ENCODE measurements around the gene CLPX. TPM values are rescaled to one million over a fixed set of nuclear protein-coding genes. Genes with fewer than 3 reads are reported as not detected.
A peak's percentile ranks its signal among the peaks of the same experiment; 100 is the strongest.

CLPX gene
- total RNA-seq, 2 donors from 2014 or later: 60.5 to 62.7 TPM

- no peaks in the 10 kb centered on the region for H3K27me3 Mint-ChIP-seq (ENCODE audit: insufficient read depth)
- H3K27me3 ChIP-seq (ENCODE audit: control insufficient read depth, insufficient read depth, low read length, poor library complexity, severe bottlenecking): no peaks in the 10 kb centered on the region
- H3K9ac ChIP-seq (ENCODE audit: extremely low read depth, low read length, poor library complexity, severe bottlenecking): no peak overlapping the region
- peak; percentile 50 for DNase-seq
- H3K4me1 ChIP-seq (ENCODE audit: control insufficient read depth, insufficient read depth, low read length): no peaks in the 10 kb centered on the region
- H3K9me3 ChIP-seq (ENCODE audit: control insufficient read depth, low read length): no peaks in the 10 kb centered on the region
- peaks cover 7% of the 10 kb centered on the region for H3K4me1 Mint-ChIP-seq
- 89 to 95% methylated on average over 3 of the region's 3 CpGs for WGBS, 2 experiments (ENCODE audit: insufficient coverage in 1 of 2, insufficient read length in 1 of 2)
- no peaks in the 10 kb centered on the region for H3K9me3 Mint-ChIP-seq
- peaks cover 37% of the 10 kb centered on the region for H3K36me3 ChIP-seq (ENCODE audit: control insufficient read depth, insufficient read depth, low read length)
- H3K4me3 ChIP-seq (ENCODE audit: low read length): no peak overlapping the region
- peak overlapping the region; percentile 45 for H3K27ac Mint-ChIP-seq
- TF ChIP-seq, protein P1, sequence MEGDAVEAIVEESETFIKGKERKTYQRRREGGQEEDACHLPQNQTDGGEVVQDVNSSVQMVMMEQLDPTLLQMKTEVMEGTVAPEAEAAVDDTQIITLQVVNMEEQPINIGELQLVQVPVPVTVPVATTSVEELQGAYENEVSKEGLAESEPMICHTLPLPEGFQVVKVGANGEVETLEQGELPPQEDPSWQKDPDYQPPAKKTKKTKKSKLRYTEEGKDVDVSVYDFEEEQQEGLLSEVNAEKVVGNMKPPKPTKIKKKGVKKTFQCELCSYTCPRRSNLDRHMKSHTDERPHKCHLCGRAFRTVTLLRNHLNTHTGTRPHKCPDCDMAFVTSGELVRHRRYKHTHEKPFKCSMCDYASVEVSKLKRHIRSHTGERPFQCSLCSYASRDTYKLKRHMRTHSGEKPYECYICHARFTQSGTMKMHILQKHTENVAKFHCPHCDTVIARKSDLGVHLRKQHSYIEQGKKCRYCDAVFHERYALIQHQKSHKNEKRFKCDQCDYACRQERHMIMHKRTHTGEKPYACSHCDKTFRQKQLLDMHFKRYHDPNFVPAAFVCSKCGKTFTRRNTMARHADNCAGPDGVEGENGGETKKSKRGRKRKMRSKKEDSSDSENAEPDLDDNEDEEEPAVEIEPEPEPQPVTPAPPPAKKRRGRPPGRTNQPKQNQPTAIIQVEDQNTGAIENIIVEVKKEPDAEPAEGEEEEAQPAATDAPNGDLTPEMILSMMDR (conservative IDR thresholded peaks at IDR 0.05): no peak
- H3K27ac ChIP-seq (ENCODE audit: low read depth, low read length): no peak overlapping the region
- no peak overlapping the region for H3K4me3 Mint-ChIP-seq
- H3K36me3 Mint-ChIP-seq (ENCODE audit: low read depth): peaks cover 28% of the 10 kb centered on the region
Measured at GRCh38 chr15:65110676-65111292, 74.4 kb downstream of the CLPX start.

GRCh38 chr15:65106011-65106590 is 79.0 kb downstream of the CLPX start:
- no peak for DNase-seq
- TF ChIP-seq, protein P1 (conservative IDR thresholded peaks at IDR 0.05): no peak
- no peaks in the 10 kb centered on the region for H3K9me3 Mint-ChIP-seq
- no peaks in the 10 kb centered on the region for H3K9me3 ChIP-seq (ENCODE audit: control insufficient read depth, low read length)
- H3K27me3 Mint-ChIP-seq (ENCODE audit: insufficient read depth): peaks cover 3% of the 10 kb centered on the region
- H3K9ac ChIP-seq (ENCODE audit: extremely low read depth, low read length, poor library complexity, severe bottlenecking): no peak overlapping the region
- H3K4me3 ChIP-seq (ENCODE audit: low read length): no peak overlapping the region
- no peaks in the 10 kb centered on the region for H3K4me1 ChIP-seq (ENCODE audit: control insufficient read depth, insufficient read depth, low read length)
- peaks cover 9% of the 10 kb centered on the region for H3K4me1 Mint-ChIP-seq
- peaks cover 16% of the 10 kb centered on the region for H3K36me3 ChIP-seq (ENCODE audit: control insufficient read depth, insufficient read depth, low read length)
- no peak overlapping the region for H3K4me3 Mint-ChIP-seq
- H3K36me3 Mint-ChIP-seq (ENCODE audit: low read depth): peaks cover 20% of the 10 kb centered on the region
- WGBS, 2 experiments (ENCODE audit: insufficient coverage in 1 of 2, insufficient read length in 1 of 2): 92 to 100% methylated on average over 2 to 6 of the region's 6 CpGs
- no peaks in the 10 kb centered on the region for H3K27me3 ChIP-seq (ENCODE audit: control insufficient read depth, insufficient read depth, low read length, poor library complexity, severe bottlenecking)
- no peak overlapping the region for H3K27ac Mint-ChIP-seq
- no peak overlapping the region for H3K27ac ChIP-seq (ENCODE audit: low read depth, low read length)

DNA sequence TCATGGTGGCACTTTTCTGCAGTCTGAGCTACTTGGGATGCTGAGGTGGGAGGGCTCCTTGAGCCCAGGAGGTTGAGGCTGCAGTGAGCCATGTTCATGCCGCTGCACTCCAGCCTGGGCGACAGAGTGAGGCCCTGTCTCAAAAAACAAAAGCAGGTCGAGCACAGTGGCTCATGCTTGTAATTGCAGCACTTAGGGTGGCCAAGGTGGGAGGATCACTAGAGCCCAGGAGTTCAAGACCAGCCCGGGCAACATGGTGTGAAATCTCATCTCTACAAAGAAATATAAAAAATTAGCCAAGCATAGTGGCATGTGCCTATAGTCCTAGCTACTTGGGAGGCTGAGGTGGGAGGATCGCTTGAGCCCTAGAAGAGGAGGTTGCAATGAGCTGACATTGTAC is 80.1 kb downstream of the CLPX start:
- TF ChIP-seq, protein P1 (conservative IDR thresholded peaks at IDR 0.05): no peak
- DNase-seq: peak; percentile 36
- peaks cover 18% of the 10 kb centered on the region for H3K36me3 Mint-ChIP-seq (ENCODE audit: low read depth)
- H3K9me3 Mint-ChIP-seq: no peaks in the 10 kb centered on the region
- 88 to 96% methylated on average over 5 of the region's 5 CpGs for WGBS, 2 experiments (ENCODE audit: insufficient coverage in 1 of 2, insufficient read length in 1 of 2)
- peaks cover 3% of the 10 kb centered on the region for H3K27me3 Mint-ChIP-seq (ENCODE audit: insufficient read depth)
- peaks cover 22% of the 10 kb centered on the region for H3K36me3 ChIP-seq (ENCODE audit: control insufficient read depth, insufficient read depth, low read length)
- H3K27me3 ChIP-seq (ENCODE audit: control insufficient read depth, insufficient read depth, low read length, poor library complexity, severe bottlenecking): no peaks in the 10 kb centered on the region
- H3K4me1 ChIP-seq (ENCODE audit: control insufficient read depth, insufficient read depth, low read length): no peaks in the 10 kb centered on the region
- no peaks in the 10 kb centered on the region for H3K9me3 ChIP-seq (ENCODE audit: control insufficient read depth, low read length)
- peaks cover 4% of the 10 kb centered on the region for H3K4me1 Mint-ChIP-seq
- no peak overlapping the region for H3K4me3 Mint-ChIP-seq
- H3K9ac ChIP-seq (ENCODE audit: extremely low read depth, low read length, poor library complexity, severe bottlenecking): no peak overlapping the region
- no peak overlapping the region for H3K4me3 ChIP-seq (ENCODE audit: low read length)
- H3K27ac ChIP-seq (ENCODE audit: low read depth, low read length): no peak overlapping the region
- no peak overlapping the region for H3K27ac Mint-ChIP-seq
